ENCODE results near the gene INAVA.

INAVA gene

GRCh38 chr1:200886594-200886993, 8.1 kb upstream of the INAVA start:
- in situ Hi-C loops (cut with HindIII; ENCODE audit: low sequenced_read_pairs): no loop called here
- H3K4me3 ChIP-seq (ENCODE audit: low read depth, low read length): no peak overlapping the region
- DNase-seq (ENCODE audit: low read depth): no peak
- TF ChIP-seq CTCF (IDR thresholded peaks at IDR 0.05; ENCODE audit: low read depth, low read length, missing control alignments): no peak

DNA sequence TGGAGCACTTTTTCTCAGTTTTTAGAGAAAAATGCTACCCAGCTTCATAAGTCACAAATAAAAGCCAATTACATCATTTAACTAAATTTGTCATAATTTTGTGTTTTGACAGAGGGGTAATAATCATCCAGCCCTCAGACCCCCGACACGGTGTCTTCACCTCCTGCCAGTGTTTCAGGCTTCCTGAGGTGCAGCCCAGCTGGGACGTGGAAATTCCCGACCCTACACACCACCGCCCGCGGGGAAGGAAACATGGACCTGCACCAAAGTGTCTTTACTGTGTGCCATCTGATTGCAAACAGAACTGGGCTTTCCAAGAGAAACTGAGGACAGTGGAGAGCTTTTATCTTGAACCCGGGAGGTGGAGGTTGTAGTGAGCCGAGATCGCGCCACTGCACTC, 7.7 kb upstream of the INAVA start:
- TF ChIP-seq CTCF (IDR thresholded peaks at IDR 0.05; ENCODE audit: low read depth, low read length, missing control alignments): no peak
- no peak for DNase-seq (ENCODE audit: low read depth)
- in situ Hi-C loops (cut with HindIII; ENCODE audit: low sequenced_read_pairs): no loop called here
- no peak overlapping the region for H3K4me3 ChIP-seq (ENCODE audit: low read depth, low read length)

- no peak overlapping the region for H3K4me3 ChIP-seq (ENCODE audit: low read depth, low read length)
- TF ChIP-seq CTCF (IDR thresholded peaks at IDR 0.05; ENCODE audit: low read depth, low read length, missing control alignments): no peak
- DNase-seq (ENCODE audit: low read depth): no peak
- in situ Hi-C loops (cut with HindIII; ENCODE audit: low sequenced_read_pairs): no loop called here
Observed at GRCh38 chr1:200887772-200888348, 6.8 kb upstream of the INAVA start.

DNA sequence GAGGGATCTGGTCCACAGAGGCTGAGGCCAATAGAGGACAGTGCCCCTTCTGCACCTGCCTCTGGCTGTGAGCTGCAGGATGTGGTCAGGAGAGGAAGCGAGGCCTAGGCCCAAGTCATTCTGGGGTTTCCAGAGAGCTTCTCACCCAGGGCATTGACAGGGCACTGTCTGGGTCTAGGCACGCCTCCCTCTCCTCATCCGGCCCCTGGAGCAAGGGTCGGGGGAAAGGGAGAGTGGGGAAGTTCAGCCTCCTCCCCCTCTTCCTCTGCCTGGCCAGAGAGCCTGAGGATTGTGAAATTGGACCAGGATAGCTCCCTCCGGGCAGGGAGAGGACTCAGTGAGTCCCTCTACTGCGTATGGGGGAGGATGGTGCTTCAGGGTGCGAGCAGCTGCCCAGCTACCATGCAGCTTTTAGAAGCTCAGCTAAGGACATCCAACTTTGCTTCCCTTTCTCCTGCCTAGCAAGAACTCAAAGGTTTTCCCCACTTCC, 6.3 kb upstream of the INAVA start:
- no peak for TF ChIP-seq CTCF (IDR thresholded peaks at IDR 0.05; ENCODE audit: low read depth, low read length, missing control alignments)
- in situ Hi-C loops (cut with HindIII; ENCODE audit: low sequenced_read_pairs): no loop called here
- DNase-seq (ENCODE audit: low read depth): no peak
- H3K4me3 ChIP-seq (ENCODE audit: low read depth, low read length): no peak overlapping the region

DNA sequence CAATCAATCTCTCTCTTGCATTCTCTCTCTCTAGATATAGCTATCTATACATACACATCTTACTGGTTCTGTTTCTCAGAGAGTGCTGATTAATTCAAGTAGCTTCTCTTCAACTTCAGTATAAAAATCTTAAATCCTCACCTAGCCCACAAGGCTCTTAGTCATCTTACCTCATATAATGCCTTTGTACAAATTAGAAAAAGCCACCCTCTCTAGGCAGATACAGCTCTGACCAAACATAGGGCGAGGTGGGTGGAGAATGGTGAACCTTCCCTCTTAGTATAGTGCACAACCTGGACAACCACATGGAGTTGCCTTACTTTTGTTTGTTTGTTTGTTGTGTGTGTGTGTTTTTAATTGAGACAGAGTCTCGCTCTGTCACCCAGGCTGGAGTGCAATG, 5.1 kb upstream of the INAVA start:
- in situ Hi-C loops (cut with HindIII; ENCODE audit: low sequenced_read_pairs): no loop called here
- TF ChIP-seq CTCF (IDR thresholded peaks at IDR 0.05; ENCODE audit: low read depth, low read length, missing control alignments): no peak
- H3K4me3 ChIP-seq (ENCODE audit: low read depth, low read length): no peak overlapping the region
- no peak for DNase-seq (ENCODE audit: low read depth)

DNA sequence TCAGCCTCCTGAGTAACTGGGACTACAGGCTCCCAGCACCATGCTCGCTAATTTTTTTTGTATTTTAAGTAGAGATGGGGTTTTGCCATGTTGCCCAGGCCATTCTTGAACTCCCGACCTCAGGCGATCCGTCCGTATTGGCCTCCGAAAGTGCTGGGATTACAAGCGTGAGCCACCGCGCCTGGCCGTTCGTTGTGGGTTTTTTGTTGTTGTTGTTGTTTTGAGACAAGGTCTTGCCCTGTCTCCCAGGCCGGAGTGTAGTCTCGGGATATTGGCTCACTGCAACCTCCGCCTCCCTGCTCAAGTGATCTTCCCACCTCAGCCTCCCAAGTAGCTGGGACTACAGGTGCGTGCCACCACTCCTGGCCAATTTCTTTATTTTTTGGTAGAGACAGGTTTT, 4.7 kb upstream of the INAVA start:
- DNase-seq (ENCODE audit: low read depth): no peak
- H3K4me3 ChIP-seq (ENCODE audit: low read depth, low read length): no peak overlapping the region
- in situ Hi-C loops (cut with HindIII; ENCODE audit: low sequenced_read_pairs): no loop called here
- TF ChIP-seq CTCF (IDR thresholded peaks at IDR 0.05; ENCODE audit: low read depth, low read length, missing control alignments): no peak

All from astrocyte of the cerebellum (primary cell).